ENCODE measurements around the gene MIXL1. TPM values are rescaled to one million over a fixed set of nuclear protein-coding genes. Genes with fewer than 3 reads are reported as not detected.
"Not testable (repeated sequence)": the region's sequence is repeated elsewhere in the genome, so short reads cannot be mapped to it uniquely, and the experiment has no call there.

Gene MIXL1
- total RNA-seq, 1 donor from 2014 or later = 0.38 TPM

DNA sequence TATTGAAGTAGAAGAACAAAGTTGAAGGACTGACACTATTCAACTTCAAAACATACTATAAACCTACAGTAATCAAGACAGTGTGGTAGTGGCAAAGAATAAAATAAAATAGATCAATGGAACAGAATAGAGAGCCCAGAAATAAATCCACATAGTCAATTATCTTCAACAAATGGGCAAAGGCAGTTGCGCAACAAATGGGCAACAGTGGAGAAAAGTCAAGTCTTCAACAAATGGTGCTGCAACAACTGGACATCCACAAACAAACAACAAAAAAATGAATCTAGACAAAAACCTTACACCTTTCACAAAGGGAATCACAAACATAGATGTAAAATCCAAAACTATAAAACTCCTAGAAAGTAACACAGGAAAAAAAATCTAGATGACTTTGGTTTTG is 38.4 kb downstream of the MIXL1 start:
- Histone ChIP-seq H3K4me1 (no peaks in the 10 kb centered on the region), H3K27ac (no peak overlapping the region), H3K36me3 (peaks cover 4% of the 10 kb centered on the region), H3K27me3 (ENCODE audit: low read depth) (no peaks in the 10 kb centered on the region), H3K9me3 (peaks cover 5% of the 10 kb centered on the region), H3K4me3 (no peak overlapping the region)
- intact Hi-C loops (cut with DNase I) = no loop called here
- DNase-seq (no peak), ATAC-seq (no peak)
- TF ChIP-seq, protein P1, sequence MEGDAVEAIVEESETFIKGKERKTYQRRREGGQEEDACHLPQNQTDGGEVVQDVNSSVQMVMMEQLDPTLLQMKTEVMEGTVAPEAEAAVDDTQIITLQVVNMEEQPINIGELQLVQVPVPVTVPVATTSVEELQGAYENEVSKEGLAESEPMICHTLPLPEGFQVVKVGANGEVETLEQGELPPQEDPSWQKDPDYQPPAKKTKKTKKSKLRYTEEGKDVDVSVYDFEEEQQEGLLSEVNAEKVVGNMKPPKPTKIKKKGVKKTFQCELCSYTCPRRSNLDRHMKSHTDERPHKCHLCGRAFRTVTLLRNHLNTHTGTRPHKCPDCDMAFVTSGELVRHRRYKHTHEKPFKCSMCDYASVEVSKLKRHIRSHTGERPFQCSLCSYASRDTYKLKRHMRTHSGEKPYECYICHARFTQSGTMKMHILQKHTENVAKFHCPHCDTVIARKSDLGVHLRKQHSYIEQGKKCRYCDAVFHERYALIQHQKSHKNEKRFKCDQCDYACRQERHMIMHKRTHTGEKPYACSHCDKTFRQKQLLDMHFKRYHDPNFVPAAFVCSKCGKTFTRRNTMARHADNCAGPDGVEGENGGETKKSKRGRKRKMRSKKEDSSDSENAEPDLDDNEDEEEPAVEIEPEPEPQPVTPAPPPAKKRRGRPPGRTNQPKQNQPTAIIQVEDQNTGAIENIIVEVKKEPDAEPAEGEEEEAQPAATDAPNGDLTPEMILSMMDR (IDR thresholded peaks at IDR 0.05) = no peak

DNA sequence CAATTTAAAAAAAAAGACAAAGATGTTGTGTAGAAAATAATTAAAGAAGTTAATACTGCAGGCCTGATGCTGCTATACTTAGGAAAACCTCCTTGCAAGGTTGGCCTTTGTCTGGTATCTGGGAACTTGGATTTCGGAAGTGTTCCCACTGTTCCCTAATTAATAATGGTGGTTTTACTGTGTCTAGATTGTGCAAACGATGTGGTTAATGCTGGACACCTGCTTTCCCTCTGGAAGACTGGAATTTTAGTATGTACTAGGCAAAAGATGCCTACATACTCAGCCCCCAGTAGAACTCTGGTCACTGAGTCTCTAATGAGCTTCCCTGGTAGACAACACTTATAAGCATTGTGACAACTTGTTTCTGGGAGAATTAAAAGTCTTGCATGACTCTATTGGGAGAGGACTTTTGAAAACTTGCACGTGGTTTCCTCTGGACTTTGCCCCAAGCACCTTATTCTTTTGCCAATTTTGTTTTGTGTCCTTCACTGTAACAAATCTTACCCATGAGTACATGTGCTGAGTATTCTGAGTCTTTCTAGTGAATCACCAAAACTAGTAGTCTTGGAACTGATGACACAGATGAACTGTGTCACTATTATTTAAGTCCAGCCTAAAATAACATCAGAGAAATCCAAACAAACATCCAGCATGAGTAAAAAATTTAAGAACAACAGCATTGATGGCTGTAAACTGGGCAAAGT is 45.1 kb downstream of the MIXL1 start:
- intact Hi-C loops (cut with DNase I) = no loop called here
- Histone ChIP-seq H3K27me3 (ENCODE audit: low read depth) (no peaks in the 10 kb centered on the region), H3K27ac (no peak overlapping the region), H3K9me3 (no peaks in the 10 kb centered on the region), H3K36me3 (peaks cover 4% of the 10 kb centered on the region), H3K4me3 (no peak overlapping the region), H3K4me1 (no peaks in the 10 kb centered on the region)
- no peak for ATAC-seq
- TF ChIP-seq, protein P1 (IDR thresholded peaks at IDR 0.05) = no peak
- DNase-seq = no peak

DNA sequence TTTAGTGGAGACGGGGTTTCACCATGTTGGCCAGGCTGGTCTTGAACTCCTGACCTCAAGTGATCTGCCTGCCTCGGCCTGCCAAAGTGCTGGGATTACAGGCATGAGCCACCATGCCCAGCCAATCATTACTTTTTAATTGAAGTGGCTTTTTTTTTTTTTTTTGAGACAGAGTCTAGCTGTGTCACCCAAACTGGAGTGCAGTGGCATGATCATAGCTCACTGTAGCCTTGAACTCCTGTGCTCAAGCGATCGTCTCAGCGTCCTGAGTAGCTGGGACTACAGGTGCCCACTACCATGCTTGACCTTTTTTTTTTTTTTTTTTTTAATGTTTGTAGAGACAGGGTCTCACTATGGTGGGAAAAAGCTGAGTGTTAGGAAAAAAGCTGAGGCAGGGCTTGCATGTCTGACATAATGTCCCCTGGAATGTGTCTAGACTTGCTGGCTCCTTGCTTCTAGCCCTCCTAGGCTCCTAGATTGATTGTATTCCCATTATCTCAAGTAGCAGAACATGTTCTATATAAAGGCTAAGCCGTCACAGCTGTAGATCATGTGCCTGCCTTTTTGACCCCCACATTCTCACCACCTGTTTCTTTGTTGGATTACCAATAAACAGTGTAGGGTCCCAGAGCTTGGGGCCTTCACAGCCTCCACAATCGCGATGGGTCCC is 48.9 kb downstream of the MIXL1 start:
- H3K27ac ChIP-seq, H3K4me1 ChIP-seq: not testable (repeated sequence)

DNA sequence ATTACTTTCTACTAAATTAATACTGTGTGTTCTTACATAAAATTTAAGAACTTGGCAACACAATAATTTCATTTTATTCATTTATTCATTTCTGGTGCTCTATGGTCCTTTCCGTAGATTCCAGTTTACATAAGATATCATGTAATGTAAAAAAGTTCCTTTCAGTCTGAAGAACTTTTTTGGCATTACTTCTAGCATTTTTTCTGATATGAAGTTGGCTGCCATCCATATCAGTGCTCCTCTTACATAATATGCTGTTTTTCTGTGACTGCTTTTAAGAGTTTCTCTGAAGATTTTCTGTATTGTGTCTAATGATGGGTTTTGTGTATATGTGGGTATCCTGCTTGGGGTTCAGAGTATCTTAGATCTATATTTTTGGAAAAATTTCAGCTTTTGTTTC is 50.7 kb downstream of the MIXL1 start:
- DNase-seq (no peak), ATAC-seq (peak; percentile 21 to 69)
- Histone ChIP-seq H3K9me3 (no peaks in the 10 kb centered on the region), H3K4me3 (no peak overlapping the region), H3K4me1 (no peaks in the 10 kb centered on the region), H3K27me3 (ENCODE audit: low read depth) (no peaks in the 10 kb centered on the region), H3K36me3 (no peaks in the 10 kb centered on the region), H3K27ac (peak overlapping the region; percentile 38)
- intact Hi-C loops (cut with DNase I) = no loop called here
- TF ChIP-seq, protein P1 (IDR thresholded peaks at IDR 0.05) = no peak

More for the DNA sequence above, 48.9 kb downstream of the MIXL1 start:
- intact Hi-C loops (cut with DNase I); H3K36me3 ChIP-seq; H3K4me3 ChIP-seq; DNase-seq; H3K9me3 ChIP-seq; H3K27me3 ChIP-seq (ENCODE audit: low read depth): not testable (repeated sequence)
- ATAC-seq = peak; percentile 41 to 67

DNA sequence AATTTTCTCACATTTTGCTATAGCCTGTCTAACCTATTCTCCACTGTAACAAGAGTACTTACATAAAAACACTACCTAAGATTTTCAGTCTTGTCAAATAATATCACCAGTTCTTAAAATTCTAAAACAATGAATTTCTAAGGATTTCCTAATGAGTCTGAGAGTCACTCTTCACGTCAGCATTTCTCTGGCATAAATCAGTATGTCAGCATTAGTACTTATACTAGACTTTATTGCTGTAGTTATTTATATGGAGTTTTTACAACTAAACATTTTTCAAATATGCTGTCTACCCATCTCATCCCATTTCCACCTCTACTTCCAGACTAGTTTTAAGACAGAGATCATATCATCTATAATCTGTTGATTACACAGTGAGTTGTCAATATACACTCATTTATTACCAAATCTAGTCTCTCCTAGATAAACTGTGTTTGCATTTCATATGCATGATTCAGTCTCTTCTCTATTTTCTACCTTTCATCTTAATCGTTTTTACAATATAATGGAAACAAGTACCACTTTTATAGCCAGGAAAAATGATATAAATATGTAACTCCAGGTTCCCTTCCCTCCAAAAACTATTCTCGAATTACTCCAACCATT is 52.7 kb downstream of the MIXL1 start:
- Histone ChIP-seq H3K27ac (no peak overlapping the region), H3K4me1 (no peaks in the 10 kb centered on the region), H3K27me3 (ENCODE audit: low read depth) (no peaks in the 10 kb centered on the region), H3K36me3 (no peaks in the 10 kb centered on the region), H3K4me3 (no peak overlapping the region), H3K9me3 (no peaks in the 10 kb centered on the region)
- intact Hi-C loops (cut with DNase I) = no loop called here
- DNase-seq = no peak
- ATAC-seq = no peak
- TF ChIP-seq, protein P1 (IDR thresholded peaks at IDR 0.05) = no peak

Other genes with a start within 250 kb of the MIXL1 start
- 18.4 TPM for gene SDE2, start 224.3 kb upstream of the MIXL1 start, total RNA-seq
- 504 TPM for gene H3-3A, start 160.9 kb upstream of the MIXL1 start, total RNA-seq
- 41.3 TPM for gene ACBD3, start 36.9 kb upstream of the MIXL1 start, total RNA-seq
- gene LIN9, start 85.5 kb downstream of the MIXL1 start, total RNA-seq = 3.5 TPM
- gene PARP1, start 184.4 kb downstream of the MIXL1 start, total RNA-seq = 59.2 TPM